Trophoblast cell (in vitro differentiated cells and primary cell): ENCODE data around the gene NDC1.

ENCODE experiments used
- DNase-seq, 2 donors: peaks; one replicate each; pipeline ENCODE4 v3.0.0-alpha.2; 2016
- H2AFZ ChIP-seq: 2 replicates; pipeline ENCODE4 v1.6.1; 2013; ENCODE audit warnings: low read length, moderate library complexity, mild to moderate bottlenecking; ENCODE audit not compliant: insufficient read depth, poor library complexity
- H2AK5ac ChIP-seq: 2 replicates; pipeline ENCODE4 v1.6.1; 2013; ENCODE audit warnings: mild to moderate bottlenecking, low read length
- H2BK120ac ChIP-seq: 2 replicates; pipeline ENCODE4 v1.6.1; 2013; ENCODE audit warnings: low read length, mild to moderate bottlenecking, moderate library complexity; ENCODE audit not compliant: insufficient read depth, poor library complexity
- H2BK12ac ChIP-seq: 2 replicates; pipeline ENCODE4 v1.6.1; 2013; ENCODE audit warnings: mild to moderate bottlenecking, low read length, moderate library complexity
- H2BK5ac ChIP-seq: 2 replicates; pipeline ENCODE4 v1.6.1; 2013; ENCODE audit warnings: low read length, low read depth, moderate library complexity, mild to moderate bottlenecking; ENCODE audit not compliant: poor library complexity
- H3K14ac ChIP-seq: 2 replicates; pipeline ENCODE4 v1.6.1; 2013; ENCODE audit warnings: mild to moderate bottlenecking, low read length
- H3K18ac ChIP-seq: 2 replicates; pipeline ENCODE4 v1.6.1; 2013; ENCODE audit warnings: mild to moderate bottlenecking, low read length
- H3K23ac ChIP-seq: 2 replicates; pipeline ENCODE4 v1.6.1; 2013; ENCODE audit warnings: low read length
- H3K27ac ChIP-seq: 2 replicates; pipeline ENCODE4 v1.5.1; 2013; ENCODE audit warnings: low read depth, mild to moderate bottlenecking, inconsistent platforms, low read length, moderate library complexity
- H3K27me3 ChIP-seq: 2 replicates; pipeline ENCODE4 v1.6.1; 2013; ENCODE audit warnings: inconsistent platforms, mild to moderate bottlenecking, low read length, moderate library complexity; ENCODE audit not compliant: insufficient read depth
- H3K36me3 ChIP-seq, 2 experiments: 1 replicate in 1 of 2; 2 replicates in 1 of 2; pipeline ENCODE4 v1.6.1; 2013; ENCODE audit warnings: low read length in 2 of 2, mild to moderate bottlenecking in 2 of 2, moderate library complexity in 1 of 2; ENCODE audit not compliant: insufficient read depth in 2 of 2, control insufficient read depth in 1 of 2
- H3K4ac ChIP-seq: 2 replicates; pipeline ENCODE4 v1.6.1; 2013; ENCODE audit warnings: low read depth, mild to moderate bottlenecking, low read length, moderate library complexity
- H3K4me1 ChIP-seq, 2 experiments: 1 replicate in 1 of 2; 2 replicates in 1 of 2; pipeline ENCODE4 v1.6.1; 2013; ENCODE audit warnings: low read length in 2 of 2, mild to moderate bottlenecking in 2 of 2, moderate library complexity in 1 of 2; ENCODE audit not compliant: insufficient read depth in 2 of 2, control insufficient read depth in 1 of 2
- H3K4me2 ChIP-seq: 2 replicates; pipeline ENCODE4 v1.6.1; 2013; ENCODE audit warnings: inconsistent platforms, mild to moderate bottlenecking, low read length, moderate library complexity
- H3K4me3 ChIP-seq: 2 replicates; pipeline ENCODE4 v1.5.1; 2013; ENCODE audit warnings: mild to moderate bottlenecking, low read depth, low read length, inconsistent platforms
- H3K79me1 ChIP-seq: one replicate; pipeline ENCODE4 v1.6.1; 2013; ENCODE audit warnings: low read length
- H3K79me2 ChIP-seq: 2 replicates; pipeline ENCODE4 v1.6.1; 2013; ENCODE audit warnings: low read length, mild to moderate bottlenecking; ENCODE audit not compliant: control insufficient read depth, insufficient read depth, poor library complexity
- H3K9ac ChIP-seq: 2 replicates; pipeline ENCODE4 v1.6.1; 2013; ENCODE audit warnings: mild to moderate bottlenecking, low read length
- H3K9me3 ChIP-seq: 2 replicates; pipeline ENCODE4 v1.6.1; 2013; ENCODE audit warnings: low read depth, mild to moderate bottlenecking, control low read depth, inconsistent platforms, low read length; ENCODE audit not compliant: insufficient read depth
- H4K12ac ChIP-seq: 2 replicates; pipeline ENCODE4 v1.6.1; 2013; ENCODE audit warnings: low read depth, mild to moderate bottlenecking, low read length, moderate library complexity
- H4K8ac ChIP-seq: 2 replicates; pipeline ENCODE4 v1.6.1; 2013; ENCODE audit warnings: low read depth, mild to moderate bottlenecking, low read length, moderate library complexity
- H4K91ac ChIP-seq: one replicate; pipeline ENCODE4 v1.6.1; 2013; ENCODE audit warnings: low read depth, mild to moderate bottlenecking, low read length, moderate library complexity
- WGBS: extraction: QIAGEN DNeasy Blood & Tissue Kit; methylation state at CpG from one replicate; pipeline ENCODE4 v1.1.7; 2013; ENCODE audit warnings: missing lambda C conversion rate; ENCODE audit not compliant: insufficient read length, insufficient coverage; ENCODE audit errors: extremely low coverage; 5-methylcytosine and 5-hydroxymethylcytosine counted together

Gene NDC1

GRCh38 chr1:53787655-53788054, 50.4 kb downstream of the NDC1 start:
- no peak overlapping the region for H2BK120ac ChIP-seq
- no peak overlapping the region for H4K12ac ChIP-seq
- no peaks in the 10 kb centered on the region for H3K79me1 ChIP-seq
- H3K9ac ChIP-seq: no peak overlapping the region
- H3K23ac ChIP-seq: no peak overlapping the region
- no peak overlapping the region for H4K91ac ChIP-seq
- no peak overlapping the region for H2BK12ac ChIP-seq
- no peak overlapping the region for H2AK5ac ChIP-seq
- H3K27me3 ChIP-seq: no peaks in the 10 kb centered on the region
- WGBS: 100% methylated on average over 1 of the region's 3 CpGs
- no peak overlapping the region for H3K4me3 ChIP-seq
- H4K8ac ChIP-seq: no peak overlapping the region
- no peaks in the 10 kb centered on the region for H3K79me2 ChIP-seq
- no peak overlapping the region for H3K14ac ChIP-seq
- H3K9me3 ChIP-seq: no peaks in the 10 kb centered on the region
- no peak overlapping the region for H3K18ac ChIP-seq
- no peak overlapping the region for H2AFZ ChIP-seq
- no peak overlapping the region for H3K4ac ChIP-seq
- H3K36me3 ChIP-seq: peaks cover 13 to 17% of the 10 kb centered on the region in 2 experiments
- H3K27ac ChIP-seq: no peak overlapping the region
- no peak for DNase-seq
- no peak overlapping the region for H3K4me2 ChIP-seq
- no peaks in the 10 kb centered on the region for H3K4me1 ChIP-seq
- H2BK5ac ChIP-seq: no peak overlapping the region

GRCh38 chr1:53783056-53783455, 55.0 kb downstream of the NDC1 start:
- Histone ChIP-seq H3K4me1 (no peaks in the 10 kb centered on the region), H2BK12ac (no peak overlapping the region), H3K9ac (no peak overlapping the region), H3K4me2 (no peak overlapping the region), H3K23ac (no peak overlapping the region), H2BK120ac (no peak overlapping the region), H3K4me3 (no peak overlapping the region), H3K4ac (no peak overlapping the region), H3K27ac (no peak overlapping the region), H4K12ac (no peak overlapping the region), H4K8ac (no peak overlapping the region), H4K91ac (no peak overlapping the region), H3K14ac (no peak overlapping the region), H3K18ac (no peak overlapping the region), H3K79me1 (no peaks in the 10 kb centered on the region), H2AK5ac (no peak overlapping the region), H3K9me3 (no peaks in the 10 kb centered on the region), H3K79me2 (no peaks in the 10 kb centered on the region), H3K27me3 (no peaks in the 10 kb centered on the region), H3K36me3 (peaks cover 9 to 11% of the 10 kb centered on the region in 2 experiments), H2AFZ (no peak overlapping the region), H2BK5ac (no peak overlapping the region)
- no peak for DNase-seq
- no CpG with 5 or more reads among the region's 1 CpG for WGBS

DNA sequence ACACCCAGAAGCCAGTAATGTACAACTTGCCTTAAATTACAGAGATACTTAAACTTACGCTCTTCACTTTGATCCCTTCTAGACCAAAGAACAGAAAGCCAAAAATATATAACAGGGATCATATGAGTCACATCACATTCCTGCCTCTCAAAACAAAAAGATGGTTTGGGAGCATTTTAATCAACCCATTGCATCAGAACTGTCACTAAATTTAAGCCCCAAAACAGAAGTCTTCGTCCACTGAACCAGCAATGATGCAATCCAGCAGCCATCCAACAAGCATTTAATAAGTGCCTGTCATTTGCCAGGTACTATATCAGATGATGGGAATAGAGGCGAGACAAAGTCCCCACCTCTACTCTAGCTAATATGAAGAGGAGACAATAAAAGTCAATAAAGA, 56.4 kb downstream of the NDC1 start:
- Histone ChIP-seq H3K27me3 (no peaks in the 10 kb centered on the region), H3K4ac (no peak overlapping the region), H2BK5ac (no peak overlapping the region), H3K23ac (no peak overlapping the region), H3K27ac (no peak overlapping the region), H3K36me3 (peaks cover 4 to 12% of the 10 kb centered on the region in 2 experiments), H2BK12ac (no peak overlapping the region), H3K4me1 (no peaks in the 10 kb centered on the region), H3K14ac (no peak overlapping the region), H3K9me3 (no peaks in the 10 kb centered on the region), H4K12ac (no peak overlapping the region), H3K9ac (no peak overlapping the region), H2AK5ac (no peak overlapping the region), H4K91ac (no peak overlapping the region), H3K4me2 (no peak overlapping the region), H3K79me1 (no peaks in the 10 kb centered on the region), H3K18ac (no peak overlapping the region), H4K8ac (no peak overlapping the region), H3K4me3 (no peak overlapping the region), H2AFZ (no peak overlapping the region), H3K79me2 (no peaks in the 10 kb centered on the region), H2BK120ac (no peak overlapping the region)
- no CpG with 5 or more reads among the region's 3 CpGs for WGBS
- DNase-seq: no peak

DNA sequence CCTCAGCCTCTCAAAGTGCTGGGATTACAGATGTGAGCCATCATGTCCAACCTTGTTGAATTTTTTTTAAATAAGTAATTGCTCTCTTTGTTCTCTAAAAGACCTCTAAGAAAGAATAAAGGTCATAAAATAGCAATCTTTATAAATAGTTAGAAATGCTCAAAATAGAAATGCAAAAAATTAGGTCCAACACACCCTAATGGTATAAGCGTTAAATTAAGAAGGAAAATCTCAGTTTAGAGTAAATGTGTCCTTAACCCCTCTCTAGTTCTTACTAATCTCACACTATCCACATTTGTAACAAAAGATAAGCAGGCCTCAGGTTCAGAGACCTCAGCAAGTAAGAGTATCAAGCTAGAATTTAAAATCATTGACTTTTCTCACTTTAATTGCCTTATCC, 60.8 kb downstream of the NDC1 start:
- Histone ChIP-seq H2AFZ (no peak overlapping the region), H3K14ac (no peak overlapping the region), H3K4me2 (no peak overlapping the region), H2BK120ac (no peak overlapping the region), H2BK12ac (no peak overlapping the region), H4K91ac (no peak overlapping the region), H3K27me3 (no peaks in the 10 kb centered on the region), H2AK5ac (no peak overlapping the region), H3K36me3 (peaks cover 3 to 6% of the 10 kb centered on the region in 2 experiments), H2BK5ac (no peak overlapping the region), H3K9me3 (no peaks in the 10 kb centered on the region), H3K79me1 (no peaks in the 10 kb centered on the region), H3K4ac (no peak overlapping the region), H3K4me3 (no peak overlapping the region), H3K9ac (no peak overlapping the region), H3K27ac (no peak overlapping the region), H3K18ac (no peak overlapping the region), H4K12ac (no peak overlapping the region), H4K8ac (no peak overlapping the region), H3K23ac (no peak overlapping the region), H3K4me1 (no peaks in the 10 kb centered on the region), H3K79me2 (no peaks in the 10 kb centered on the region)
- no peak for DNase-seq
- no CpG with 5 or more reads among the region's 1 CpG for WGBS
